Neural cell (in vitro differentiated cells): ENCODE measurements around the gene MYO9B.

ENCODE experiments used
- CTCF ChIP-seq: fragments of 450-650 bp; IDR thresholded peaks from 2 replicates; pipeline ENCODE4 v1.5.1; 2014; ENCODE audit warnings: antibody characterized with exemption, mild to moderate bottlenecking, moderate library complexity; ENCODE audit not compliant: poor library complexity, severe bottlenecking
- EP300 ChIP-seq: fragments of 450-650 bp; conservative IDR thresholded peaks from 2 replicates; pipeline ENCODE4 v1.6.1; 2014; ENCODE audit warnings: antibody characterized with exemption, mild to moderate bottlenecking, moderate library complexity; ENCODE audit not compliant: poor library complexity, severe bottlenecking
- EZH2 ChIP-seq: fragments of 200-600, 300-800 bp; shearing (Covaris generic), sonication (generic); IDR thresholded peaks from 2 replicates; pipeline ENCODE4 v1.6.1; 2014; ENCODE audit warnings: antibody characterized with exemption, low read length, borderline replicate concordance, mild to moderate bottlenecking; ENCODE audit not compliant: insufficient read depth, poor library complexity, severe bottlenecking
- POLR2AphosphoS5 ChIP-seq: IDR thresholded peaks from 2 replicates; pipeline ENCODE4 v1.6.1; 2012
- RAD21 ChIP-seq: fragments of 450-650 bp; conservative IDR thresholded peaks from 2 replicates; pipeline ENCODE4 v1.6.1; 2014; ENCODE audit warnings: antibody characterized with exemption, mild to moderate bottlenecking, moderate library complexity
- REST ChIP-seq: IDR thresholded peaks from 2 replicates; pipeline ENCODE4 v1.6.1; 2012; ENCODE audit warnings: borderline replicate concordance
- SMC3 ChIP-seq: fragments of 450-650 bp; conservative IDR thresholded peaks from 2 replicates; pipeline ENCODE4 v1.6.1; 2014; ENCODE audit warnings: antibody characterized with exemption, mild to moderate bottlenecking, moderate library complexity; ENCODE audit not compliant: poor library complexity
- TAF1 ChIP-seq: IDR thresholded peaks from 2 replicates; pipeline ENCODE4 v1.6.1; 2012; ENCODE audit warnings: low read depth

GRCh38 chr19:17075864-17076542, 426 bp downstream of the MYO9B start:
- no peak for TF ChIP-seq RAD21
- TF ChIP-seq CTCF = no peak
- no peak for TF ChIP-seq SMC3
- no peak for TF ChIP-seq REST
- no peak for TF ChIP-seq POLR2AphosphoS5
- no peak for TF ChIP-seq EZH2
- TF ChIP-seq EP300 = no peak
- TF ChIP-seq TAF1 = no peak
